Duodenal mucosa (tissue), 2 donors: ENCODE results near the gene TDRKH.
A peak's percentile ranks its signal among the peaks of the same experiment; 100 is the strongest.

ENCODE experiments used
- H3K27ac ChIP-seq: one replicate; pipeline ENCODE4 v1.7.0; 2013; ENCODE audit warnings: low read depth, low read length
- H3K27me3 ChIP-seq, 2 donors: one replicate each; pipeline ENCODE4 v1.7.0; 2013; ENCODE audit warnings: low read length in 2 of 2, control low read depth in 1 of 2; ENCODE audit not compliant: insufficient read depth in 2 of 2, control insufficient read depth in 1 of 2
- H3K36me3 ChIP-seq, 2 donors: one replicate each; pipeline ENCODE4 v1.7.0; 2013; ENCODE audit warnings: low read length in 2 of 2, control low read depth in 1 of 2; ENCODE audit not compliant: insufficient read depth in 2 of 2, control insufficient read depth in 1 of 2
- H3K4me1 ChIP-seq, 2 donors: one replicate each; pipeline ENCODE4 v1.7.0; 2013; ENCODE audit warnings: low read length in 2 of 2, control low read depth in 1 of 2; ENCODE audit not compliant: insufficient read depth in 2 of 2, control insufficient read depth in 1 of 2
- H3K4me3 ChIP-seq, 2 donors: one replicate each; pipeline ENCODE4 v1.7.0; 2013; ENCODE audit warnings: low read length in 2 of 2, low read depth in 1 of 2
- H3K9ac ChIP-seq, 2 donors: one replicate each; pipeline ENCODE4 v1.7.0; 2013; ENCODE audit warnings: low read length in 2 of 2, low read depth in 1 of 2
- H3K9me3 ChIP-seq, 2 donors: one replicate each; pipeline ENCODE4 v1.7.0; 2013; ENCODE audit warnings: low read length in 2 of 2, control low read depth in 1 of 2; ENCODE audit not compliant: control insufficient read depth in 1 of 2

The TDRKH gene

GRCh38 chr1:151823175-151823574 is 32.9 kb upstream of the TDRKH start:
- Histone ChIP-seq H3K36me3 (peaks cover 0 to 6% of the 10 kb centered on the region in 2 donors), H3K27me3 (no peaks in the 10 kb centered on the region), H3K4me3 (no peak overlapping the region), H3K9ac (peak overlapping the region in 1 of 2 donors; percentile 25), H3K9me3 (no peaks in the 10 kb centered on the region), H3K4me1 (peaks cover 3 to 6% of the 10 kb centered on the region in 2 donors), H3K27ac (no peak overlapping the region)

- Histone ChIP-seq H3K9ac (no peak overlapping the region), H3K36me3 (peaks cover 0 to 6% of the 10 kb centered on the region in 2 donors), H3K27me3 (no peaks in the 10 kb centered on the region), H3K4me3 (no peak overlapping the region), H3K27ac (no peak overlapping the region), H3K4me1 (peaks cover 3 to 4% of the 10 kb centered on the region in 2 donors), H3K9me3 (no peaks in the 10 kb centered on the region)
Observed at GRCh38 chr1:151822404-151822803, 32.1 kb upstream of the TDRKH start.

GRCh38 chr1:151820940-151821339 is 30.6 kb upstream of the TDRKH start:
- Histone ChIP-seq H3K27ac (no peak overlapping the region), H3K4me1 (peaks cover 3 to 4% of the 10 kb centered on the region in 2 donors), H3K36me3 (peaks cover 0 to 20% of the 10 kb centered on the region in 2 donors)

GRCh38 chr1:151819976-151820623 is 29.8 kb upstream of the TDRKH start:
- Histone ChIP-seq H3K9ac (no peak overlapping the region), H3K27me3 (no peaks in the 10 kb centered on the region), H3K4me3 (no peak overlapping the region), H3K4me1 (peaks cover 4 to 6% of the 10 kb centered on the region in 2 donors), H3K27ac (no peak overlapping the region), H3K9me3 (no peaks in the 10 kb centered on the region), H3K36me3 (peaks cover 0 to 25% of the 10 kb centered on the region in 2 donors)

More at GRCh38 chr1:151820940-151821339, 30.6 kb upstream of the TDRKH start:
- H3K27me3 ChIP-seq: no peaks in the 10 kb centered on the region
- no peak overlapping the region for H3K4me3 ChIP-seq
- no peaks in the 10 kb centered on the region for H3K9me3 ChIP-seq
- H3K9ac ChIP-seq: no peak overlapping the region

- peaks cover 4 to 6% of the 10 kb centered on the region in 2 donors for H3K4me1 ChIP-seq
- H3K27me3 ChIP-seq: no peaks in the 10 kb centered on the region
- H3K4me3 ChIP-seq: no peak overlapping the region
- no peaks in the 10 kb centered on the region for H3K9me3 ChIP-seq
- H3K9ac ChIP-seq: no peak overlapping the region
- no peak overlapping the region for H3K27ac ChIP-seq
- peaks cover 0 to 31% of the 10 kb centered on the region in 2 donors for H3K36me3 ChIP-seq
Observed at GRCh38 chr1:151819227-151819835, 29.0 kb upstream of the TDRKH start.

GRCh38 chr1:151817353-151817730 is 27.0 kb upstream of the TDRKH start:
- Histone ChIP-seq H3K9ac (no peak overlapping the region), H3K9me3 (no peaks in the 10 kb centered on the region), H3K4me1 (peaks cover 4 to 6% of the 10 kb centered on the region in 2 donors), H3K27ac (no peak overlapping the region), H3K4me3 (no peak overlapping the region), H3K36me3 (peaks cover 0 to 40% of the 10 kb centered on the region in 2 donors), H3K27me3 (no peaks in the 10 kb centered on the region)

- no peak overlapping the region for H3K4me3 ChIP-seq
- H3K4me1 ChIP-seq: peaks cover 4 to 6% of the 10 kb centered on the region in 2 donors
- H3K36me3 ChIP-seq: peaks cover 4 to 41% of the 10 kb centered on the region in 2 donors
- no peak overlapping the region for H3K27ac ChIP-seq
- no peaks in the 10 kb centered on the region for H3K9me3 ChIP-seq
- H3K9ac ChIP-seq: no peak overlapping the region
- no peaks in the 10 kb centered on the region for H3K27me3 ChIP-seq
Observed at GRCh38 chr1:151816548-151817352, 26.4 kb upstream of the TDRKH start.

GRCh38 chr1:151815716-151816327 is 25.5 kb upstream of the TDRKH start:
- Histone ChIP-seq H3K27me3 (no peaks in the 10 kb centered on the region), H3K4me1 (peaks cover 0 to 6% of the 10 kb centered on the region in 2 donors), H3K36me3 (peaks cover 4 to 48% of the 10 kb centered on the region in 2 donors), H3K27ac (no peak overlapping the region), H3K9ac (no peak overlapping the region), H3K4me3 (no peak overlapping the region), H3K9me3 (no peaks in the 10 kb centered on the region)

- H3K27ac ChIP-seq: no peak overlapping the region
- H3K36me3 ChIP-seq: peaks cover 4 to 48% of the 10 kb centered on the region in 2 donors
- H3K4me1 ChIP-seq: peaks cover 0 to 4% of the 10 kb centered on the region in 2 donors
- no peaks in the 10 kb centered on the region for H3K27me3 ChIP-seq
- H3K9ac ChIP-seq: no peak overlapping the region
- H3K9me3 ChIP-seq: no peaks in the 10 kb centered on the region
- no peak overlapping the region for H3K4me3 ChIP-seq
Observed at GRCh38 chr1:151814971-151815545, 24.8 kb upstream of the TDRKH start.
